Measurements from ENCODE around the gene PTPRN2. TPM values are rescaled to one million over a fixed set of nuclear protein-coding genes. Genes with fewer than 3 reads are reported as not detected.

PTPRN2 gene
- total and polyA plus RNA-seq, 4 experiments from 2014 or later = 1.7 to 2.6 (median 1.9) TPM

GRCh38 chr7:158240801-158241200, 346.8 kb downstream of the PTPRN2 start:
- DNase-seq = no peak
- Histone ChIP-seq H3K36me3 (ENCODE audit: insufficient read depth, low read length) (no peaks in the 10 kb centered on the region), H3K4me3 (ENCODE audit: low read length in 2 of 2) (no peak overlapping the region), H3K27me3 (ENCODE audit: insufficient read depth, low read length) (no peaks in the 10 kb centered on the region), H3K27ac (ENCODE audit: low read depth, low read length) (no peak overlapping the region), H3K4me1 (ENCODE audit: insufficient read depth, low read length) (no peaks in the 10 kb centered on the region), H3K9me3 (ENCODE audit: control insufficient read depth in 1 of 2, low read length in 2 of 2) (no peaks in the 10 kb centered on the region)
- Mint-ChIP-seq H3K4me3 (no peak overlapping the region), H3K4me1 (no peaks in the 10 kb centered on the region), H3K27ac (no peak overlapping the region), H3K27me3 (no peaks in the 10 kb centered on the region), H3K9me3 (peaks cover 0 to 2% (median 0%) of the 10 kb centered on the region in 8 donors), H3K36me3 (no peaks in the 10 kb centered on the region)
- intact Hi-C loops (cut with micrococcal nuclease) = no loop called here
- ChIA-PET CTCF (ENCODE audit: partially characterized antibody) (no interaction called here), POLR2A (ENCODE audit: partially characterized antibody) (no interaction called here)

DNA sequence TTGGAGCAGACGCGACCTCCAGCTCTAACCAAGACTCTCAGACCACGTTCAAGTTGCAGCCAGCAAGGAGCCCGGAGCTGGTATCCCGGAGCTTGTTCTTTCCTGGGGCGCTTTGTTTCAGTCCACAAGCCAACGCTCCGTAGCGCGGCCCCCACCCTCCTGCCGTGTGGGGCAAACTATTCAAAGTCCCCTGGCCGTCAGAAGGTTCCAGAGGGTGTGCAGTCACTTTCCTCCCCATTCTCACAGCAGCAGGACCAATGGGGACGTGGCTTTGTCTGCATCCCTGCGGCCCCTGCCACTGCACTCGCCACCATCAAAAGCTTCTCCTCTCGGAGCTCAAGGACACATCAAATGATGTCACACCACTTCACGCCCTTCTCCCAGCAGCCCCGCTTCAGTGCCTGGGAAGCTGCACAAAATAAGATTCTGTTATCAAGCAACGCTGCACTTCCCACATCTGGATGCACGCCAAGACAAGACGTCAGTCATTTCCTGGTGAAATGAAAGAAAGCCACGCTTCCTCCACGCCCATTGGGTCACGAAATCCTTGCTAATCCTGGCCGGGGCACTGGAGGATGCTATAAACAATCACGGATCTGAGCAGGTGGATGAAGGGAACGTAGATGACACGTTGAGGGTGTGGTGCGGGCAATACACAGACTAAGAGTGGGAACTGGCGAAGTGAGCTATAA, 348.2 kb downstream of the PTPRN2 start:
- no peaks in the 10 kb centered on the region for H3K27me3 Mint-ChIP-seq
- peaks cover 0 to 10% (median 2%) of the 10 kb centered on the region in 8 donors for H3K9me3 Mint-ChIP-seq
- intact Hi-C loops (cut with micrococcal nuclease) = no loop called here
- H3K36me3 ChIP-seq (ENCODE audit: insufficient read depth, low read length) = no peaks in the 10 kb centered on the region
- no peak overlapping the region for H3K4me3 ChIP-seq (ENCODE audit: low read length in 2 of 2)
- ChIA-PET CTCF (ENCODE audit: partially characterized antibody) (no interaction called here), POLR2A (ENCODE audit: partially characterized antibody) (no interaction called here)
- no peaks in the 10 kb centered on the region for H3K4me1 ChIP-seq (ENCODE audit: insufficient read depth, low read length)
- H3K27ac Mint-ChIP-seq = no peak overlapping the region
- no peak overlapping the region for H3K4me3 Mint-ChIP-seq
- DNase-seq = no peak
- H3K9me3 ChIP-seq (ENCODE audit: control insufficient read depth in 1 of 2, low read length in 2 of 2) = no peaks in the 10 kb centered on the region
- no peaks in the 10 kb centered on the region for H3K36me3 Mint-ChIP-seq
- H3K4me1 Mint-ChIP-seq = no peaks in the 10 kb centered on the region
- no peaks in the 10 kb centered on the region for H3K27me3 ChIP-seq (ENCODE audit: insufficient read depth, low read length)
- H3K27ac ChIP-seq (ENCODE audit: low read depth, low read length) = no peak overlapping the region

DNA sequence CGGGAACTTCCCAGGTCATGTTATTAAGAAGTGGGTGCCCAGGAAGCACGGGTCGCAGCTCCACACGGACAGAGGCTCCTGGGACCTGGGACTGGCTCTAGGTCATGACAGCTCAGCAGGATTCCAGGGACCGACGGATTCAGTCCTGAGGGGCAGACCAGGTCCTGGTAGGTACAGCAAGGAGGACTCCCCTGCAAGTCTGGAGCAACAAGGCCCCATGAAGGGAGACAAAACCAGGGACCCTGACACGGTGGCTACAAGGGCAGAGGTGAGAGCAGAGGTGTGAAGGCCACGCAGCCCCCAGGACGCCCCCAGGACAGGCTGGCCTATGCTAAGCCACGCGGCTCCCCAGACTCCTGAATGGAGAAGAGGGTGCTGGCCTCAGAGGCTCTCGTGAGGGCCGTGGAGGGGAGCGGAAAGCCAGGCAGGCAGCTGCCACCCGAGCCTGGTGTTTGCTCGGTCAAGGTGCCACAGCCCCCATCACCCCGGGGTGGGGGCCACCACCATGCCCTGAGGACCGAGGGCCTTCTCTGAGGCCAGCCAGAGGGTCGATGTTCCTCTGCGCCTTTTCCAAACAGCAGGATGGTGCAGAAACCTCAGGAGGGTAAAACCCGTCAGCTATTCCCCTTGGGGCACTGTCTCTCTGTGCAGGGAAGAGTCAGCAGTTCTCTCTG, 348.9 kb downstream of the PTPRN2 start:
- H3K4me1 Mint-ChIP-seq = no peaks in the 10 kb centered on the region
- no peak overlapping the region for H3K4me3 Mint-ChIP-seq
- Histone ChIP-seq H3K36me3 (ENCODE audit: insufficient read depth, low read length) (no peaks in the 10 kb centered on the region), H3K9me3 (ENCODE audit: control insufficient read depth in 1 of 2, low read length in 2 of 2) (no peaks in the 10 kb centered on the region), H3K27ac (ENCODE audit: low read depth, low read length) (no peak overlapping the region), H3K4me1 (ENCODE audit: insufficient read depth, low read length) (no peaks in the 10 kb centered on the region), H3K4me3 (ENCODE audit: low read length in 2 of 2) (no peak overlapping the region), H3K27me3 (ENCODE audit: insufficient read depth, low read length) (no peaks in the 10 kb centered on the region)
- intact Hi-C loops (cut with micrococcal nuclease) = no loop called here
- POLR2A ChIA-PET (ENCODE audit: partially characterized antibody) = no interaction called here
- no peak overlapping the region for H3K27ac Mint-ChIP-seq
- H3K9me3 Mint-ChIP-seq = peaks cover 0 to 14% (median 4%) of the 10 kb centered on the region in 8 donors
- H3K27me3 Mint-ChIP-seq = no peaks in the 10 kb centered on the region
- DNase-seq = no peak
- CTCF ChIA-PET (ENCODE audit: partially characterized antibody) = no interaction called here
- no peaks in the 10 kb centered on the region for H3K36me3 Mint-ChIP-seq

DNA sequence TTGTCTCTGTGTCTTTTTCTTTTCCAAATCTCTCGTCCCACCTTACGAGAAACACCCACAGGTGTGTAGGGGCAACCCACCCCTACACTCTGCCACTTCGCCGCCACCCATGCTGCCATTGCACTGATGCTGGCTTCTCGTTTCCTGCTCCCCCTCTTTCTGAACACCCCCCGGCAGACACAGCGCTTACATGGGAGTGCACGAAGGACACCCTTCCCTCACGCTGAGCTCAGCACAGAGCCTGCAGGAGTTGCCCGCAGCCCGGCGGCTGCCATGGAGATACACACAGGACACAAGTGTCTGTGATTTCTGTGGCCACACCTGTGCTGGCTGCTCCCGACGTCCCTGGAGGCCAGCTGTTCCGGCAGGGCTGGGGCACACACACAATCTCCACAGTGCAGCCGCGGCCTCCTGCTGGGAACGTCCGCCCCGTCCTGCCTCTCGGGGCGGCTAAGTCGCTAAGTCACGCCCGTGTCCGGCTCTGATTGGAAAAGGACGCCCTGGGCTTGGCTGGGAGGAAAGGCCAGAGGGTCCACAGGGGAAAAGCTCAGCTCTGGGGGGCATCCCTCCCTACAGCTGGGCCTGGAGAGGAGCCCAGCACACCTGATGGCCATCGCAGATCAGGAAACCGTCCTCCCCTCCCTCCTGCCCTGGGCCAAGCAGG, 349.8 kb downstream of the PTPRN2 start:
- H3K4me1 Mint-ChIP-seq = no peaks in the 10 kb centered on the region
- CTCF ChIA-PET (ENCODE audit: partially characterized antibody) = no interaction called here

DNA sequence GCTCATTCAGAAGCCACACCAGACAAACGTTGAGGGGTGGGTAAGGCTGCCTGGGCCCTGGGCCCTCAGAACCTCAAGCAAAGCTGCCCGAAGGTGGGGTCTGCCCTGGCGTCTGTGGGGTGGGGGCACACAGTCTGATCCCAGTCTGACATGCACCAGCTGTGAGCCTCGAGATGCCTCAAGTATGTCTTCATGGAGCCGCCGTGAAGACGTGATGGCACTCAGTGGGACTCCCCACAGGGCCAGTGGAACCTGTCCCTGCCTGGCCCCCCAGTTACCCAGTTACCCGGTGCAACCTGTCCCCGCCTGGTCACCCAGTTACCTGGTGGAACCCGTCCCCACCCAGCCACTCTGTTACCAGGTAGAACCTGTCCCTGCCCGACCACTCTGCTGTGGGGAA, 351.2 kb downstream of the PTPRN2 start:
- Histone ChIP-seq H3K9me3 (ENCODE audit: control insufficient read depth in 1 of 2, low read length in 2 of 2) (no peaks in the 10 kb centered on the region), H3K4me3 (ENCODE audit: low read length in 2 of 2) (no peak overlapping the region), H3K36me3 (ENCODE audit: insufficient read depth, low read length) (no peaks in the 10 kb centered on the region), H3K27ac (ENCODE audit: low read depth, low read length) (no peak overlapping the region), H3K27me3 (ENCODE audit: insufficient read depth, low read length) (no peaks in the 10 kb centered on the region), H3K4me1 (ENCODE audit: insufficient read depth, low read length) (no peaks in the 10 kb centered on the region)
- DNase-seq = no peak
- ChIA-PET CTCF (ENCODE audit: partially characterized antibody) (no interaction called here), POLR2A (ENCODE audit: partially characterized antibody) (no interaction called here)
- Mint-ChIP-seq H3K4me1 (no peaks in the 10 kb centered on the region), H3K27me3 (peaks cover 0 to 2% of the 10 kb centered on the region in 2 donors), H3K9me3 (peaks cover 2 to 17% (median 6%) of the 10 kb centered on the region in 8 donors), H3K36me3 (no peaks in the 10 kb centered on the region), H3K27ac (no peak overlapping the region), H3K4me3 (no peak overlapping the region)
- intact Hi-C loops (cut with micrococcal nuclease) = no loop called here

More for the DNA sequence above, 349.8 kb downstream of the PTPRN2 start:
- H3K9me3 ChIP-seq (ENCODE audit: control insufficient read depth in 1 of 2, low read length in 2 of 2) = no peaks in the 10 kb centered on the region
- H3K36me3 Mint-ChIP-seq = no peaks in the 10 kb centered on the region
- no peaks in the 10 kb centered on the region for H3K27me3 Mint-ChIP-seq
- DNase-seq = no peak
- H3K4me1 ChIP-seq (ENCODE audit: insufficient read depth, low read length) = no peaks in the 10 kb centered on the region
- H3K9me3 Mint-ChIP-seq = peaks cover 0 to 14% (median 5%) of the 10 kb centered on the region in 8 donors
- POLR2A ChIA-PET (ENCODE audit: partially characterized antibody) = no interaction called here
- no peaks in the 10 kb centered on the region for H3K36me3 ChIP-seq (ENCODE audit: insufficient read depth, low read length)
- no peak overlapping the region for H3K27ac ChIP-seq (ENCODE audit: low read depth, low read length)
- no peak overlapping the region for H3K4me3 ChIP-seq (ENCODE audit: low read length in 2 of 2)
- H3K27ac Mint-ChIP-seq = no peak overlapping the region
- intact Hi-C loops (cut with micrococcal nuclease) = no loop called here
- H3K4me3 Mint-ChIP-seq = no peak overlapping the region
- no peaks in the 10 kb centered on the region for H3K27me3 ChIP-seq (ENCODE audit: insufficient read depth, low read length)

DNA sequence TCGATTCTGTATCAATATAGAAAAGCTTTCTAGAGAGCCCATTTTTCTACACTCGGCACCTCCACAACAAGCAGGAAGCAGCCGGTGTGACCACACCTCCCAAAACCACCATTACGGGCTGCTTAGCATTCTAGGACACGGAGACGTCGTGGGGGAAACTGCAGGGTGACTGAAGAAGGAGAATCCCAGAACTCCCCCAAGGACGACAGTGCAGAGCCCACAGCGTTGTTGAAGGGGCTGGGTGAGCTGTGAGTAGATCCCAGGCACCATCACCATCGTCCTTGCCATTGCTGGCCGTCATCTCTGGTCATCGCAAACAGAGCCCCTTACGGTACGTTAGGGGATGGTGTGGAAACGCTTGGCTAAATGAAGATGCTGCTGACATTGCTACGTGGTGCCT, 351.8 kb downstream of the PTPRN2 start:
- no peak for DNase-seq
- Mint-ChIP-seq H3K4me1 (no peaks in the 10 kb centered on the region), H3K9me3 (peaks cover 2 to 21% (median 7%) of the 10 kb centered on the region in 8 donors), H3K4me3 (no peak overlapping the region), H3K27ac (no peak overlapping the region), H3K27me3 (peaks cover 0 to 5% of the 10 kb centered on the region in 2 donors), H3K36me3 (no peaks in the 10 kb centered on the region)
- Histone ChIP-seq H3K4me3 (ENCODE audit: low read length in 2 of 2) (no peak overlapping the region), H3K4me1 (ENCODE audit: insufficient read depth, low read length) (no peaks in the 10 kb centered on the region), H3K9me3 (ENCODE audit: control insufficient read depth in 1 of 2, low read length in 2 of 2) (no peaks in the 10 kb centered on the region), H3K27me3 (ENCODE audit: insufficient read depth, low read length) (no peaks in the 10 kb centered on the region), H3K27ac (ENCODE audit: low read depth, low read length) (no peak overlapping the region), H3K36me3 (ENCODE audit: insufficient read depth, low read length) (no peaks in the 10 kb centered on the region)
- intact Hi-C loops (cut with micrococcal nuclease) = no loop called here
- CTCF ChIA-PET (ENCODE audit: partially characterized antibody) = no interaction called here
- POLR2A ChIA-PET (ENCODE audit: partially characterized antibody) = no interaction called here

DNA sequence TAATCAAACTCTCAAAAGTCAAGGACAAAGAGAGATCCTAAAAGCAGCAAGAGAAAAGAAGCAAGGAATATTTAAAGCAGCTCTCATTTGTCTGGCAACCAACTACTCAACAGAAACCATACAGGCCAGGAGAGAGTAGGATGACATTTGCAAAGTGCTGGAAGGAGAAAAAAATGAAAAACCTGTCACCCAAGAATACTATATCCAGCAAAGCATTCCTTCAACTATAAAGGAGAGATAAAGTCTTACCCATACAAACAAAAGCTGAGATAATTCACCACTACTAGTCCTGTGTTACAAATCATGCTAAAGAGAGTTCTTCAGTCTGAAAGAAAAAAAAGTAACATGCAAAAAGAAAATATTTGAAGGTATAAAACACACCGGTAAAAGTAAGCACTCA, 357.7 kb downstream of the PTPRN2 start:
- intact Hi-C loops (cut with micrococcal nuclease) = no loop called here
- no peak overlapping the region for H3K27ac Mint-ChIP-seq
- no peak for DNase-seq
- H3K27me3 Mint-ChIP-seq = peaks cover 3 to 9% of the 10 kb centered on the region in 2 donors
- peaks cover 9 to 46% (median 30%) of the 10 kb centered on the region in 8 donors for H3K9me3 Mint-ChIP-seq
- no peaks in the 10 kb centered on the region for H3K36me3 ChIP-seq (ENCODE audit: insufficient read depth, low read length)
- H3K4me3 ChIP-seq (ENCODE audit: low read length in 2 of 2) = no peak overlapping the region
- H3K4me1 ChIP-seq (ENCODE audit: insufficient read depth, low read length) = no peaks in the 10 kb centered on the region
- H3K9me3 ChIP-seq (ENCODE audit: control insufficient read depth in 1 of 2, low read length in 2 of 2) = no peaks in the 10 kb centered on the region
- POLR2A ChIA-PET (ENCODE audit: partially characterized antibody) = no interaction called here
- no peaks in the 10 kb centered on the region for H3K36me3 Mint-ChIP-seq
- no peaks in the 10 kb centered on the region for H3K4me1 Mint-ChIP-seq
- H3K27ac ChIP-seq (ENCODE audit: low read depth, low read length) = no peak overlapping the region
- CTCF ChIA-PET (ENCODE audit: partially characterized antibody) = no interaction called here
- no peak overlapping the region for H3K4me3 Mint-ChIP-seq
- no peaks in the 10 kb centered on the region for H3K27me3 ChIP-seq (ENCODE audit: insufficient read depth, low read length)

Measured in CD4-positive, alpha-beta memory T cell (primary cell).